KOPT-K1 (cell line): ENCODE data around the gene VEPH1.

Experiments used
- H3K27ac ChIP-seq: fragments of 200-600 bp; sonication (generic); 2 replicates; pipeline ENCODE4 v1.5.1; 2016; ENCODE audit warnings: antibody characterized with exemption, mild to moderate bottlenecking, low read depth, low read length; ENCODE audit not compliant: poor library complexity, severe bottlenecking
- H3K36me3 ChIP-seq: fragments of 200-600 bp; sonication (generic); 2 replicates; pipeline ENCODE4 v1.5.1; 2017; ENCODE audit warnings: antibody characterized with exemption, mild to moderate bottlenecking, low read length, moderate library complexity; ENCODE audit not compliant: insufficient read depth
- H3K9me3 ChIP-seq: fragments of 200-600 bp; sonication (generic); 2 replicates; pipeline ENCODE4 v1.5.1; 2017; ENCODE audit warnings: antibody characterized with exemption, low read length, mild to moderate bottlenecking; ENCODE audit not compliant: insufficient read depth, poor library complexity, severe bottlenecking

Gene VEPH1

GRCh38 chr3:157471064-157471463, 32.2 kb downstream of the VEPH1 start:
- H3K36me3 ChIP-seq = no peaks in the 10 kb centered on the region
- H3K27ac ChIP-seq = no peak overlapping the region
- no peaks in the 10 kb centered on the region for H3K9me3 ChIP-seq

- Histone ChIP-seq H3K27ac (no peak overlapping the region), H3K9me3 (no peaks in the 10 kb centered on the region), H3K36me3 (no peaks in the 10 kb centered on the region)
These were observed 33.5 kb downstream of the VEPH1 start for GRCh38 chr3:157469561-157470294.

GRCh38 chr3:157467200-157467599, 36.0 kb downstream of the VEPH1 start:
- Histone ChIP-seq H3K27ac (no peak overlapping the region), H3K36me3 (no peaks in the 10 kb centered on the region), H3K9me3 (no peaks in the 10 kb centered on the region)

- Histone ChIP-seq H3K36me3 (no peaks in the 10 kb centered on the region), H3K9me3 (no peaks in the 10 kb centered on the region), H3K27ac (no peak overlapping the region)
These were observed 37.5 kb downstream of the VEPH1 start for GRCh38 chr3:157465741-157466140.

- H3K9me3 ChIP-seq = no peaks in the 10 kb centered on the region
- H3K27ac ChIP-seq = no peak overlapping the region
- H3K36me3 ChIP-seq = no peaks in the 10 kb centered on the region
These were observed 38.9 kb downstream of the VEPH1 start for GRCh38 chr3:157464321-157464720.

GRCh38 chr3:157463816-157464215, 39.4 kb downstream of the VEPH1 start:
- no peaks in the 10 kb centered on the region for H3K36me3 ChIP-seq
- no peaks in the 10 kb centered on the region for H3K9me3 ChIP-seq
- no peak overlapping the region for H3K27ac ChIP-seq

- Histone ChIP-seq H3K9me3 (no peaks in the 10 kb centered on the region), H3K36me3 (no peaks in the 10 kb centered on the region), H3K27ac (no peak overlapping the region)
These were observed 43.0 kb downstream of the VEPH1 start for GRCh38 chr3:157460253-157460652.

- no peaks in the 10 kb centered on the region for H3K9me3 ChIP-seq
- H3K36me3 ChIP-seq = no peaks in the 10 kb centered on the region
- H3K27ac ChIP-seq = no peak overlapping the region
These were observed 43.5 kb downstream of the VEPH1 start for GRCh38 chr3:157459706-157460105.

GRCh38 chr3:157453824-157454223, 49.4 kb downstream of the VEPH1 start:
- H3K27ac ChIP-seq = no peak overlapping the region
- H3K36me3 ChIP-seq = no peaks in the 10 kb centered on the region
- peaks cover 2% of the 10 kb centered on the region for H3K9me3 ChIP-seq

GRCh38 chr3:157452097-157452496, 51.1 kb downstream of the VEPH1 start:
- Histone ChIP-seq H3K27ac (no peak overlapping the region), H3K36me3 (no peaks in the 10 kb centered on the region), H3K9me3 (peaks cover 7% of the 10 kb centered on the region)

GRCh38 chr3:157447026-157447694, 56.1 kb downstream of the VEPH1 start:
- Histone ChIP-seq H3K27ac (no peak overlapping the region), H3K9me3 (peaks cover 7% of the 10 kb centered on the region), H3K36me3 (no peaks in the 10 kb centered on the region)

- peaks cover 7% of the 10 kb centered on the region for H3K9me3 ChIP-seq
- H3K27ac ChIP-seq = no peak overlapping the region
- no peaks in the 10 kb centered on the region for H3K36me3 ChIP-seq
These were observed 57.4 kb downstream of the VEPH1 start for GRCh38 chr3:157445857-157446256.

- H3K36me3 ChIP-seq = no peaks in the 10 kb centered on the region
- no peak overlapping the region for H3K27ac ChIP-seq
- H3K9me3 ChIP-seq = peaks cover 7% of the 10 kb centered on the region
These were observed 58.4 kb downstream of the VEPH1 start for GRCh38 chr3:157444797-157445184.

- H3K36me3 ChIP-seq = no peaks in the 10 kb centered on the region
- no peak overlapping the region for H3K27ac ChIP-seq
- H3K9me3 ChIP-seq = peaks cover 7% of the 10 kb centered on the region
These were observed 59.1 kb downstream of the VEPH1 start for GRCh38 chr3:157443905-157444796.

GRCh38 chr3:157442729-157443128, 60.5 kb downstream of the VEPH1 start:
- Histone ChIP-seq H3K9me3 (no peaks in the 10 kb centered on the region), H3K27ac (no peak overlapping the region), H3K36me3 (no peaks in the 10 kb centered on the region)
